OCI-LY1 (cell line): Measurements from ENCODE around the gene MFAP1.

Experiments
- H2AFZ ChIP-seq: fragments of 200-600 bp; sonication (generic), shearing (Covaris generic); 2 replicates; pipeline ENCODE4 v1.6.0; 2014; ENCODE audit warnings: antibody characterized with exemption, mild to moderate bottlenecking, low read length
- H3F3A ChIP-seq: fragments of 200-600 bp; sonication (generic), shearing (Covaris generic); 2 replicates; pipeline ENCODE4 v1.6.0; 2014; ENCODE audit warnings: mild to moderate bottlenecking, antibody characterized with exemption, low read length, moderate library complexity; ENCODE audit not compliant: insufficient read depth
- H3K27ac ChIP-seq: fragments of 200-600 bp; sonication (generic); 2 replicates; pipeline ENCODE4 v1.5.1; 2014; ENCODE audit warnings: low read length, mixed run types, mild to moderate bottlenecking, low read depth; ENCODE audit not compliant: poor library complexity, severe bottlenecking
- H3K27me3 ChIP-seq: fragments of 200-600 bp; sonication (generic); 2 replicates; pipeline ENCODE4 v1.6.0; 2014; ENCODE audit warnings: antibody characterized with exemption, mild to moderate bottlenecking, low read length, moderate library complexity; ENCODE audit not compliant: insufficient read depth
- H3K36me3 ChIP-seq: fragments of 200-600 bp; sonication (generic); 2 replicates; pipeline ENCODE4 v1.6.1; 2014; ENCODE audit warnings: mild to moderate bottlenecking, antibody characterized with exemption, low read length, moderate library complexity, mixed read lengths; ENCODE audit not compliant: insufficient read depth
- H3K4me1 ChIP-seq: fragments of 200-600 bp; sonication (generic); 2 replicates; pipeline ENCODE4 v1.5.1; 2014; ENCODE audit warnings: mild to moderate bottlenecking, low read length, moderate library complexity; ENCODE audit not compliant: insufficient read depth, severe bottlenecking
- H3K4me2 ChIP-seq: fragments of 200-600 bp; sonication (generic), shearing (Covaris generic); 2 replicates; pipeline ENCODE4 v1.6.1; 2014; ENCODE audit warnings: low read length
- H3K4me3 ChIP-seq: fragments of 200-600 bp; sonication (generic); 2 replicates; pipeline ENCODE4 v1.5.1; 2014; ENCODE audit warnings: low read length, low read depth, mild to moderate bottlenecking, mixed read lengths; ENCODE audit not compliant: poor library complexity, severe bottlenecking
- H3K79me2 ChIP-seq: fragments of 200-600 bp; shearing (Covaris generic); 2 replicates; pipeline ENCODE4 v1.6.1; 2016; ENCODE audit warnings: mixed run types, low read length, mixed read lengths; ENCODE audit not compliant: insufficient read depth
- H3K9ac ChIP-seq: fragments of 200-600 bp; sonication (generic), shearing (Covaris generic); 2 replicates; pipeline ENCODE4 v1.6.1; 2014; ENCODE audit warnings: mild to moderate bottlenecking, low read length, mixed read lengths
- H3K9me2 ChIP-seq: fragments of 200-600 bp; sonication (generic), shearing (Covaris generic); 2 replicates; pipeline ENCODE4 v1.6.1; 2014; ENCODE audit warnings: low read depth, mild to moderate bottlenecking, low read length, mixed read lengths
- H3K9me3 ChIP-seq: fragments of 200-600 bp; shearing (Covaris generic); 2 replicates; pipeline ENCODE4 v1.6.1; 2014; ENCODE audit warnings: low read length, mixed read lengths
- H4K20me1 ChIP-seq: fragments of 200-600 bp; sonication (generic), shearing (Covaris generic); 2 replicates; pipeline ENCODE4 v1.6.0; 2016; ENCODE audit warnings: mild to moderate bottlenecking, low read length; ENCODE audit not compliant: insufficient read depth
- CTCF ChIP-seq: fragments of 200-600 bp; sonication (generic), shearing (Covaris generic); IDR thresholded peaks from 2 replicates; pipeline ENCODE4 v1.5.1; 2017; ENCODE audit warnings: mild to moderate bottlenecking, antibody characterized with exemption, low read length, moderate library complexity, mixed read lengths
- EZH2 ChIP-seq: fragments of 200-600 bp; sonication (generic), shearing (Covaris generic); IDR thresholded peaks from 2 replicates; pipeline ENCODE4 v1.8.0; 2017; ENCODE audit warnings: borderline replicate concordance, mixed run types, mild to moderate bottlenecking, antibody characterized with exemption, low read length, moderate library complexity, mixed read lengths

The MFAP1 gene

GRCh38 chr15:43824302-43825246 is at the start of gene MFAP1:
TSS of gene MFAP1 (minus strand) at chr15:43824690. CDS start at chr15:43824569, 121 bp downstream.
- H2AFZ ChIP-seq, result no peak within 1 kb of the TSS
- no peaks in the 10 kb centered on the region for H3K27me3 ChIP-seq
- H3K9ac ChIP-seq, result peak within 1 kb of the TSS; percentile 99
- H3K79me2 ChIP-seq, result peaks cover 74% of the 10 kb centered on the region
- H3K9me3 ChIP-seq, result no peaks in the 10 kb centered on the region
- no peaks in the 10 kb centered on the region for H3F3A ChIP-seq
- H3K4me1 ChIP-seq, result peaks cover 55% of the 10 kb centered on the region
- H3K4me3 ChIP-seq, result peak within 1 kb of the TSS; percentile 98
- no peaks in the 10 kb centered on the region for H3K9me2 ChIP-seq
- no peak for TF ChIP-seq CTCF
- no peak for TF ChIP-seq EZH2
- H4K20me1 ChIP-seq, result no peaks in the 10 kb centered on the region
- H3K4me2 ChIP-seq, result peak within 1 kb of the TSS; percentile 81
- peak within 1 kb of the TSS; percentile 81 for H3K27ac ChIP-seq
- H3K36me3 ChIP-seq, result peaks cover 37% of the 10 kb centered on the region

GRCh38 chr15:43873651-43874050 is 49.2 kb upstream of the MFAP1 start:
- H3K9me2 ChIP-seq, result no peaks in the 10 kb centered on the region
- no peaks in the 10 kb centered on the region for H3K4me1 ChIP-seq
- H3F3A ChIP-seq, result no peaks in the 10 kb centered on the region
- no peak overlapping the region for H3K4me2 ChIP-seq
- H3K27me3 ChIP-seq, result no peaks in the 10 kb centered on the region
- no peak overlapping the region for H3K27ac ChIP-seq
- H2AFZ ChIP-seq, result no peak overlapping the region
- H3K36me3 ChIP-seq, result peaks cover 88% of the 10 kb centered on the region
- H3K4me3 ChIP-seq, result no peak overlapping the region
- no peaks in the 10 kb centered on the region for H3K79me2 ChIP-seq
- no peak for TF ChIP-seq EZH2
- no peak for TF ChIP-seq CTCF
- H3K9me3 ChIP-seq, result no peaks in the 10 kb centered on the region
- no peaks in the 10 kb centered on the region for H4K20me1 ChIP-seq
- no peak overlapping the region for H3K9ac ChIP-seq

GRCh38 chr15:43872416-43873020 is 48.0 kb upstream of the MFAP1 start:
- no peak overlapping the region for H3K27ac ChIP-seq
- H3K4me3 ChIP-seq, result no peak overlapping the region
- H3K36me3 ChIP-seq, result peaks cover 88% of the 10 kb centered on the region
- no peak overlapping the region for H2AFZ ChIP-seq
- no peak overlapping the region for H3K4me2 ChIP-seq
- H3K79me2 ChIP-seq, result no peaks in the 10 kb centered on the region
- no peaks in the 10 kb centered on the region for H4K20me1 ChIP-seq
- TF ChIP-seq EZH2 (no peak), CTCF (peak; percentile 60)
- H3K4me1 ChIP-seq, result no peaks in the 10 kb centered on the region
- H3K9me2 ChIP-seq, result no peaks in the 10 kb centered on the region
- no peaks in the 10 kb centered on the region for H3K27me3 ChIP-seq
- H3K9ac ChIP-seq, result no peak overlapping the region
- H3F3A ChIP-seq, result no peaks in the 10 kb centered on the region
- no peaks in the 10 kb centered on the region for H3K9me3 ChIP-seq
